HepG2 (cell line): Measurements from ENCODE around the gene RETREG2. TPM values are rescaled to one million over a fixed set of nuclear protein-coding genes. Genes with fewer than 3 reads are reported as not detected.

ENCODE experiments used
- BHLHE40 ChIP-seq: IDR thresholded peaks from 2 replicates; pipeline ENCODE4 v1.6.1; 2011; ENCODE audit warnings: low read length, improper control_type of control experiment
- CAMTA2 ChIP-seq: sonication (generic); formaldehyde crosslinking; IDR thresholded peaks from 2 replicates; pipeline ENCODE4 v1.4.0; 2020; ENCODE audit warnings: mild to moderate bottlenecking, missing genetic modification reagents, borderline replicate concordance
- CEBPG ChIP-seq: IDR thresholded peaks from 2 replicates; pipeline ENCODE4 v1.6.1; 2016
- CREB1 ChIP-seq, 2 experiments: fragments of 450-650 bp in 1 of 2; IDR thresholded peaks; 2 replicates each; pipeline ENCODE4 v1.6.1; 2016 to 2017; ENCODE audit warnings: control low read depth in 1 of 2, mild to moderate bottlenecking in 1 of 2, missing compliant biosample characterization in 1 of 2, missing genetic modification characterization in 1 of 2
- GMEB1 ChIP-seq: sonication (generic); formaldehyde crosslinking; IDR thresholded peaks from 2 replicates; pipeline ENCODE4 v1.5.1; 2020; ENCODE audit warnings: missing genetic modification reagents, mild to moderate bottlenecking, borderline replicate concordance
- HOXA9 ChIP-seq: sonication (generic); formaldehyde crosslinking; IDR thresholded peaks from 2 replicates; pipeline ENCODE4 v1.8.1; 2022; ENCODE audit warnings: missing genetic modification reagents, mild to moderate bottlenecking, moderate library complexity, borderline replicate concordance
- MXI1 ChIP-seq: IDR thresholded peaks from 3 replicates; pipeline ENCODE4 v1.6.1; 2012; ENCODE audit warnings: low read depth, low read length, inconsistent platforms, borderline replicate concordance
- NR2F6 ChIP-seq, 2 experiments: IDR thresholded peaks; 2 replicates each; pipeline ENCODE4 v1.6.1; 2016; ENCODE audit warnings: antibody characterized with exemption in 1 of 2, mild to moderate bottlenecking in 1 of 2
- PCBP1 ChIP-seq: fragments of 200-400 bp; formaldehyde crosslinking; IDR thresholded peaks from 2 replicates; pipeline ENCODE4 v1.6.1; 2017; ENCODE audit warnings: mild to moderate bottlenecking, low read depth, low read length, borderline replicate concordance
- POLR2AphosphoS5 ChIP-seq: IDR thresholded peaks from 2 replicates; pipeline ENCODE4 v1.6.1; 2012; ENCODE audit warnings: low read depth, low read length
- SMC3 ChIP-seq: IDR thresholded peaks from 2 replicates; pipeline ENCODE4 v1.6.1; 2011; ENCODE audit warnings: low read length, improper control_type of control experiment
- TBL1XR1 ChIP-seq: fragments of 150-350 bp; IDR thresholded peaks from 2 replicates; pipeline ENCODE4 v1.6.1; 2014; ENCODE audit warnings: borderline replicate concordance, low read length; ENCODE audit not compliant: partially characterized antibody
- ZBTB42 ChIP-seq: sonication (generic); formaldehyde crosslinking; IDR thresholded peaks from 2 replicates; pipeline ENCODE4 v1.5.0; 2020; ENCODE audit warnings: mild to moderate bottlenecking, missing genetic modification reagents
- ZNF282 ChIP-seq: fragments of 450-650 bp; IDR thresholded peaks from 2 replicates; pipeline ENCODE4 v1.6.1; 2018; ENCODE audit not compliant: partially characterized antibody
- ZNF350 ChIP-seq: sonication (generic); formaldehyde crosslinking; IDR thresholded peaks from 2 replicates; pipeline ENCODE4 v1.4.0; 2020; ENCODE audit warnings: mild to moderate bottlenecking, low read depth, missing genetic modification reagents, borderline replicate concordance
- ZNF451 ChIP-seq: sonication (generic); formaldehyde crosslinking; IDR thresholded peaks from 2 replicates; pipeline ENCODE4 v1.5.0; 2020; ENCODE audit warnings: mild to moderate bottlenecking, missing genetic modification reagents
- ZNF501 ChIP-seq: sonication (generic); formaldehyde crosslinking; IDR thresholded peaks from 2 replicates; pipeline ENCODE4 v1.5.1; 2020; ENCODE audit warnings: mild to moderate bottlenecking, moderate library complexity, missing genetic modification reagents
- ZNF652 ChIP-seq: IDR thresholded peaks from 2 replicates; pipeline ENCODE4 v1.6.1; 2016; ENCODE audit warnings: low read depth, borderline replicate concordance
- ZNF672 ChIP-seq: sonication (generic); formaldehyde crosslinking; IDR thresholded peaks from 2 replicates; pipeline ENCODE4 v1.8.1; 2022; ENCODE audit warnings: missing genetic modification reagents
- ZNF747 ChIP-seq: sonication (generic); formaldehyde crosslinking; IDR thresholded peaks from 2 replicates; pipeline ENCODE4 v1.8.1; 2023; ENCODE audit warnings: missing genetic modification reagents, mild to moderate bottlenecking, borderline replicate concordance
- ZNF768 ChIP-seq: sonication (generic); formaldehyde crosslinking; IDR thresholded peaks from 2 replicates; pipeline ENCODE4 v1.4.0; 2020; ENCODE audit warnings: missing genetic modification reagents
- polyA plus RNA-seq, 8 experiments: library from polyadenylated mRNA; depleted of rRNA in 3 of 8; stranded (reverse) in 7 of 8; unstranded in 1 of 8; fragments of >200 nt; fragmentation: Illumina TruSeq in 4 of 8; extraction: Trizol in 4 of 8; gene quantifications; 2 replicates each; pipeline versions ENCODE4 v1.2.1 to v1.2.3, GENCODE V29; 2011 to 2016; ENCODE audit warnings: low read depth in 4 of 8, missing spikeins in 1 of 8, mixed read lengths in 1 of 8; ENCODE audit not compliant: insufficient read depth in 1 of 8
- total RNA-seq, 5 experiments: library from RNA; depleted of rRNA; stranded (reverse); fragments of >200 nt; fragmentation: Illumina TruSeq; extraction: Trizol; gene quantifications; 2 replicates each; pipeline ENCODE4 v1.2.3, GENCODE V29; 2016; ENCODE audit warnings: low read depth in 1 of 5
- TF ChIP-seq, protein P1 (sequence below): sonication (generic); formaldehyde crosslinking; IDR thresholded peaks from 2 replicates; pipeline ENCODE4 v1.4.0; 2020; ENCODE audit warnings: missing genetic modification reagents
- TF ChIP-seq, protein P2 (sequence below): sonication (generic); formaldehyde crosslinking; IDR thresholded peaks from 2 replicates; pipeline ENCODE4 v1.8.1; 2023; ENCODE audit warnings: mild to moderate bottlenecking, missing genetic modification reagents
- TF ChIP-seq, protein P3 (sequence below): sonication (generic); formaldehyde crosslinking; IDR thresholded peaks from 2 replicates; pipeline ENCODE4 v1.4.0; 2020; ENCODE audit warnings: missing genetic modification reagents, low read depth, mild to moderate bottlenecking, borderline replicate concordance

The RETREG2 gene
- total and polyA plus RNA-seq, 2 of the 13 experiments (the other 11 are each of a cell fraction or from before 2014, with no cell fraction given): 86.0 to 134 TPM

GRCh38 chr2:219160186-219161017, 17.7 kb upstream of the RETREG2 start, which contains the start of gene NHEJ1 (continued):
- TF ChIP-seq, protein P1, sequence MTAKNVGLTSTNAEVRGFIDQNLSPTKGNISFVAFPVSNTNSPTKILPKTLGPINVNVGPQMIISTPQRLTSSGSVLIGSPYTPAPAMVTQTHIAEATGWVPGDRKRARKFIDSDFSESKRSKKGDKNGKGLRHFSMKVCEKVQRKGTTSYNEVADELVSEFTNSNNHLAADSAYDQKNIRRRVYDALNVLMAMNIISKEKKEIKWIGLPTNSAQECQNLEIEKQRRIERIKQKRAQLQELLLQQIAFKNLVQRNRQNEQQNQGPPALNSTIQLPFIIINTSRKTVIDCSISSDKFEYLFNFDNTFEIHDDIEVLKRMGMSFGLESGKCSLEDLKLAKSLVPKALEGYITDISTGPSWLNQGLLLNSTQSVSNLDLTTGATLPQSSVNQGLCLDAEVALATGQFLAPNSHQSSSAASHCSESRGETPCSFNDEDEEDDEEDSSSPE (CRISPR knock-in tag): no peak; the same call in none of the 2 replicates
- TF ChIP-seq BHLHE40: peak; percentile 13; the same call in 1 of the 2 replicates
- TF ChIP-seq ZNF350 (CRISPR knock-in tag): peak; percentile 92
- TF ChIP-seq, protein P2, sequence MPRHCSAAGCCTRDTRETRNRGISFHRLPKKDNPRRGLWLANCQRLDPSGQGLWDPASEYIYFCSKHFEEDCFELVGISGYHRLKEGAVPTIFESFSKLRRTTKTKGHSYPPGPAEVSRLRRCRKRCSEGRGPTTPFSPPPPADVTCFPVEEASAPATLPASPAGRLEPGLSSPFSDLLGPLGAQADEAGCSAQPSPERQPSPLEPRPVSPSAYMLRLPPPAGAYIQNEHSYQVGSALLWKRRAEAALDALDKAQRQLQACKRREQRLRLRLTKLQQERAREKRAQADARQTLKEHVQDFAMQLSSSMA (CRISPR knock-in tag): peak; percentile 89
- TF ChIP-seq GMEB1: peak; percentile 67; the same call in 1 of the 2 replicates
- no peak for TF ChIP-seq ZBTB42 (CRISPR knock-in tag)
- TF ChIP-seq ZNF672 (CRISPR knock-in tag): no peak
- TF ChIP-seq HOXA9: peak; percentile 76; the same call in 1 of the 2 replicates
- no peak for TF ChIP-seq CREB1 (IDR thresholded peaks at IDR 0.05)
- no peak for TF ChIP-seq CREB1 (CRISPR knock-in tag; IDR thresholded peaks at IDR 0.05)
- no peak for TF ChIP-seq ZNF282
- TF ChIP-seq CAMTA2 (CRISPR knock-in tag): 0 out of 2 replicates have a peak, but pooled peaks have one; percentile 60
- no peak for TF ChIP-seq PCBP1
- no peak for TF ChIP-seq CEBPG (CRISPR knock-in tag)
- TF ChIP-seq ZNF501 (CRISPR knock-in tag): peak; percentile 98
- TF ChIP-seq POLR2AphosphoS5: peak; percentile 89
- TF ChIP-seq TBL1XR1: no peak
- peak; percentile 74 for TF ChIP-seq ZNF768 (CRISPR knock-in tag)
- TF ChIP-seq, protein P3, sequence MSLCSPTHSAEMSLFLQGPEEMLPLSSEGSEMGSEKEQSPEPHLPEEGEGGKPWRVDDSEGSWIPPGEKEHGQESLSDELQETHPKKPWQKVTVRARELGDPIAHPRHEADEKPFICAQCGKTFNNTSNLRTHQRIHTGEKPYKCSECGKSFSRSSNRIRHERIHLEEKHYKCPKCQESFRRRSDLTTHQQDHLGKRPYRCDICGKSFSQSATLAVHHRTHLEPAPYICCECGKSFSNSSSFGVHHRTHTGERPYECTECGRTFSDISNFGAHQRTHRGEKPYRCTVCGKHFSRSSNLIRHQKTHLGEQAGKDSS (CRISPR knock-in tag): no peak
- peak; percentile 96 for TF ChIP-seq ZNF747
- TF ChIP-seq MXI1: peak; percentile 60; the same call in 1 of the 3 replicates
- no peak for TF ChIP-seq NR2F6 (IDR thresholded peaks at IDR 0.05)
- peak; percentile 50; the same call in 1 of the 2 replicates for TF ChIP-seq NR2F6 (CRISPR knock-in tag; IDR thresholded peaks at IDR 0.05)
- TF ChIP-seq SMC3: peak; percentile 73; the same call in 1 of the 2 replicates
- TF ChIP-seq ZNF652 (CRISPR knock-in tag): no peak; the same call in 1 of the 2 replicates
- TF ChIP-seq ZNF451 (CRISPR knock-in tag): peak; percentile 94
